Fibroblast of peridontal ligament (primary cell): ENCODE measurements around the gene KCTD13.
"Not testable (repeated sequence)": the region's sequence is repeated elsewhere in the genome, so short reads cannot be mapped to it uniquely, and the experiment has no call there.

ENCODE experiments used
- DNase-seq: peaks from one replicate; pipeline ENCODE4 v3.0.0-alpha.2; 2010; ENCODE audit errors: extremely low read depth

KCTD13 gene

DNA sequence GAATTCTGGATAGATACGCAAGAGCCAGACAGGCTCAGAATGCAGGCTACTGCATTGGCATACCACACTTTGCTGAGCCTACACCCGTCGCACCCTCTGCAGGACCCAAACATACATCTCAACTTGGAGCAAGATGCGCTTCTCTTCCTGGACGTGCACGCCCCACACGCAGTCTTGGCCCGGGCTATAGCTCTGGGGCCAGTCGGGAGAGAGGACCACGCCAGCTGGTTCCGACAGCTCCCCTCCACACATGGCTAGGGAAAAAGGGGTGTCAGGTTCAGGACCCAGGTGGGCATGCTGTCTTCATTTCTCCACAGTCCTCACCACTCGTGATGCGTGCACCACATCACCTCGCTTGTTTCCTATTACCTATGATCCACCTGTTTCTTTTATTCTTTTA is 47.9 kb downstream of the KCTD13 start:
- no peak for DNase-seq

DNA sequence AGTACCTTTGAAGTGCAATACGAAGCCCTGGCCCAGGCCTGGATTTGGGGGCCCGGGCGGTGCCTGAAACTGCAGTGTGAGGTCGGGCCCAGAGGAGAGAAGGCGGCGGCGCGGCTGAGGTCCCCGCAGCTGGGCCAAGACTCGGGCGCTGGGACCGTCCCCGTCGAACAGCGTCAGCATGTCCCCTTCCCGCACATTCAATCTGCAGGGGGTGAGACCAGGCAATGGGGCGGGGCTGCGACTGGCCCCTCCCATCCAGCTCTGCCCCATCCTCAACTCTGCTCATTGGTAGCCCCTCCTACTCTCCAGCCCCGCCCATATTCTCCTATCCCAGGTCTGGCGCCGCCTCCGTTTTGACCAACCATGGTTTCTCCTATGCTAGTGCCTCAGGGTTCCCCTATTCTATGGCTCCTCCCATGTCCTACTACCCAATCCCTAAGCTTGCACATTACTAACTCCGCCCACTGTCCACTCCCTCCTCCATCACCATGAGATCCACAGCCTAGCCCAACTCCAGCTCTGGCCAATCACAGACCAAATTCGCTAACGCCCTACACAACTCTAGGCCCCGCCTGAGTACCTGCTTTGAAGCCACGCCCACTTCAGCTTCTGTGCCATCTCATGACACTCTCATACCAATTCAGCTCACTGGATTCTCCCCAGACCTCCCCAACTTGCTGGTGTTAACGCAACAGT is 48.6 kb downstream of the KCTD13 start:
- no peak for DNase-seq

- DNase-seq = no peak
These were observed 49.3 kb downstream of the KCTD13 start for GRCh38 chr16:29876594-29877249.

DNA sequence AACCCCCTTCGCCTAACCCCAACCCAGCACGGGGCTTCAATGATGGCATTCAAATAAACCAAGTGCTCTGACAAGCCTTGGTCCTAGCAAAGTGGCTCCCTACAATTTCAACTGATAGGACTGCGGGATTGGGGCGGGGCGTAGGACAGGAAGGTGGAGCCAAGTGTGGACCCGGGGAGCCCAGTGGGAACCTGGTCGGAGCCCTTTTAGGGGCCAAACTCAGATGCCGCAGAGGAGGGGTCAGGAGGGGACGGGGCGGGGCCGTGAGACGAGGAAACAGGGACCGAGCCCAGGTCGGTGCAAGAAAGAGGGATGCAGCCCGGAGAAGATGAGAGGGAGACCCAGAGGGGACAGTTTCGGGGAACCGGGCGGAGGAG is 49.8 kb downstream of the KCTD13 start:
- no peak for DNase-seq

- no peak for DNase-seq
These were observed 50.8 kb downstream of the KCTD13 start for GRCh38 chr16:29875206-29875605.

DNA sequence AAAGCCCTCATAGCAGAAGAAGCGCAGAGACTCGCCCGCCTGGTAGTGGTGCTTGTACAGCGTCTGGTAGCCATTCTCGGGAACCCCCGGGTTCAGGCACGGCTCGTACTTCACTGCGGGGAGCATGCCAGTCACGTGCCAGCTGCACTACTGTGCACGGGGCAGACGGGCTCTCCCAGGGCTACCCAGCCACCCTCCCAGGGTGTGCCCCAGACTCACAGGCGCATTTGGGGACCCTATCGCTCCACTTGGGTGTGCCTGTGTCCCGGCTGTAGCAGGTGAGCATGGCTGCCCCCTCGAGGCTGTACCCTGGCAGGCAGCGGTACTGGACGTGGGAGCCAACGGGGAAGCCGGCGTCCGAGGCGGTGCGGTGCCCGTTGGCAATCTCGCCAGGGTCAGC is 52.7 kb downstream of the KCTD13 start:
- no peak for DNase-seq

DNA sequence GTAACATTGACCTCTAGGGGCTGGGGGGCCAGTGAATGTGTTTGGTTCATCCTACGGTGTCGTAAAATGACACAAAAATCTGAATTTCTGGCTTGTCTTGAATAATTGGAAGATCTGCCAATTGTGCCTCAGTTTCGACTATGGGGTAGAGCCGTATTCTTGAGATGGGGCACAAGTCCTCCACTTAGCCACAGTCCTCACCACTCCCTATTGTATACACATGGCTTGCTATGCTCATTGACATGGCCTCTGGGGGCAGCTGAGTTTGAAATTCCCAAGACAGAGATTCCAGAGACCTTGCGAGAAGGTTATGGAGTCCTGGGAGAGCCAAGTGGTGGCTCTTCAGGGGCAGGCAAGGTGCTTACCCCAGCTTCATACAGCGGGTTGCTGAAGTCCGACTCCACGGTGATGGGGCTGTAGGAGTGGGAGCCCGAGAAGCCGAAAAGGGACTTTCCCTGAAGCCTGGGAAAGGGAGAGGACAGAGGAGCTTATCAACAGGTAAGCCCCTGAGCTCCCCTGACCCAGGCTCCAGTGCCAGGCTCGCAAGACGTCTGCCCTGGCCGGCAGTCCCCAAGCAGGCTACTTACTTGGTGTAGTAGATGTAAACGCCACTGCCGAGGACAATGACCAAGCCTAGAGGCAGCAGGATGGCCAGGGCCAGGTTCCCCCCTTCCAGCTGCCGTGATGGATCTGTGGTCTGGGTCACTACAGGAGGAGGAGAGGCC is 54.0 kb downstream of the KCTD13 start:
- DNase-seq = no peak

DNA sequence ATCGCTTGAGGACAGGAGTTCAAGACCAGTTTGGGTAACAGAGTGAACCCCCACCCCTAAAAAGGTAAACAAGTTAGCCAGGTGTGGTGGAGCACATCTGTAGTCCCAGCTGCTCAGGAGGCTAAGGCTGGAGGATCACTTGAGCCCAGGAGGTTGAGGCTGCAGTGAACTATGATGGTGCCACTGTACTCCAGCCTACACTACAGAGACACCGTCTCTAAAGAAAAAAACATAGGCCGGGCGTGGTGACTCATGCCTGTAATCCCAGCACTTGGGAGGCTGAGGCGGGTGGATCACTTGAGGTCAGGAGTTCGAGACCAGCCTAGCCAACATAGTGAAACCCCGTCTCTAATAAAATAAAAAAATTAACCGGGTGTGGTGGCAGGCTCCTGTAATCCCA is 57.0 kb downstream of the KCTD13 start:
- DNase-seq = not testable (repeated sequence)

DNA sequence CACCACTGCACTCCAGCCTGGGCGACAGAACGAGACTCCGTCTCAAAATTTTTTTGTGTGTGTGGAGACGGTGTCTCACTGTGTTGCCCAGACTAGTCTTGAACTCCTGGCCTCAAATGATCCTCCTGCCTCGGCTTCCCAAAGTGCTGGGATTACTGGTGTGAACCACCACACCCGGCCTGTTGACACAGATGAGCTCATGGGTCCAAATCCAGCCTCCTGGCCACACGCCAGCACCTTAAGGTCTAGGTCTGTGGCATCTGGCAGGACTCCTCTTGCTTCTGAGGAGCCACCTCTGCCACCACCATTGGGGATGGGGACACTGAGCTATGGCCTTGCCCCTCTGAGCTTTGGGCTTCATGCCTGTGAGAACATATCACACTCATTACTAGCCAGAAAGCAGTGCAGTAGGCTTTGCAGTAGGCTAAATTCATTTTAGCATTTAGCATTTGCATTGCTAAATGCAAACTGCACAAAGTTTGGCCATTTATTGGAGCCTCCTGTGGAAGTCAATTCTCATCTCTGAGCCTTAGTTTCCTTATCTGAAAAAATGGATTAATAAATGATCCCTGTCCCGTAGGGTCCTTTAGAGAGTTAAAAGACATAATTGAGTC is 57.5 kb downstream of the KCTD13 start:
- DNase-seq = no peak

DNA sequence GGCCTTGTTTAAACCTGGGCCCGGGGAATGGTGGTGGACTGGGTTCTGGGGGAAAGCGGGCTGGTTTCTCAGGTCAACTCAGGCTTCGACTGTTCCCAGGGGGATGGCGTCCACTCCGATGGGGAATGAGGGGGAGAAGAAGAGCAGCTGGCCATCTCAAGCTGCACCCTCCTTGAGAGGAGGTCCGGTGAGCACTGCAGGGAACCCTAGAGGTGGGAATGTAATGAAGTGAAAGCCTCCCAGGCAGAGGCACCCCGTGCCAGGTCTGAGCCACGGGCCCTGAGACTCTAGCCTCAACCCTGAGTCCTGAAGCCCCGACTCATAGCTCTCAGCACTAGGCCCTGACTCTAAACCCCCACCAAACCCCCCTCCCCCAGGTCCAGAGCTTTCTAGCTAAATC is 61.8 kb downstream of the KCTD13 start:
- DNase-seq = no peak

DNA sequence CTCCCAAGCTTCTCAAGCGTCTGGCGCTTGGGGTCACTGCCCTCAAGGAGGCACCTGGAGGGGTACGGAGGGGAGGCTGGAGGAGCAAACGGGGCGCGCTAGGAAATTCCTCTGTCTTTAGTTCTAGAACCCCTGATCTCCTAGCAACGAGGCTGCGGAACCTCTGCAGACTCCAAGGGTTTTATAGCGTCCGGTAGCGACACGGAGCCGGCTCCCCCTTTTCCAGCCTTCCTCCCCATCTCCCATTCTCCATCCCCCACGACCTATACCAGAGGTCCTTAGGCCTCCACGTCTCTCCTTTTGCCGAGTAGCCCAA is 62.4 kb downstream of the KCTD13 start:
- DNase-seq = no peak

GRCh38 chr16:29862884-29863668 is 63.0 kb downstream of the KCTD13 start, which contains the start of gene CDIPT:
CDIPT (minus strand) TSS chr16:29863226; CDS start chr16:29862857, 369 bp downstream.
- DNase-seq = peak; percentile 98

- no peak for DNase-seq
These were observed 63.6 kb downstream of the KCTD13 start for GRCh38 chr16:29862383-29862883.

DNA sequence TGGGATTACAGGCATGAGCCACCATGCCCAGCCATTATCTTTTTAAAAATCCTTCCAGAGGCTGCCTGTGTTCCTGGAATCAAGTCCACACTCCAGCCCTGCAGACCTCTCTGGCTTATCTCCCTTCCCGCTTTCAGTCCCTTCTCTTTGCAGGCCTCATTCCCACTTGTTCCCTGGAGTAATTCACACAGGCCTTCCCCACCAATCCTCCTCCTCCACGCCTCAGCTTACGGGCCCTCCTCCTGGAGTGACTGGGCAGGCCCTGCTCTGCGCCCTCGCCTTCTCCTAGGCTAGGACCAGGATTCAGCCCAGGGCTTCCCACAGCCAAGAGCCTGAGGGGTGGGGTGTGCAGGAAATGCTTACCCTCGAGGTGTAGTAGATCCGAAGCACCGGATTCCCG is 65.8 kb downstream of the KCTD13 start:
- no peak for DNase-seq

GRCh38 chr16:29858974-29859373 is 67.1 kb downstream of the KCTD13 start:
- no peak for DNase-seq

GRCh38 chr16:29858149-29858849 is 67.7 kb downstream of the KCTD13 start:
- DNase-seq = no peak

DNA sequence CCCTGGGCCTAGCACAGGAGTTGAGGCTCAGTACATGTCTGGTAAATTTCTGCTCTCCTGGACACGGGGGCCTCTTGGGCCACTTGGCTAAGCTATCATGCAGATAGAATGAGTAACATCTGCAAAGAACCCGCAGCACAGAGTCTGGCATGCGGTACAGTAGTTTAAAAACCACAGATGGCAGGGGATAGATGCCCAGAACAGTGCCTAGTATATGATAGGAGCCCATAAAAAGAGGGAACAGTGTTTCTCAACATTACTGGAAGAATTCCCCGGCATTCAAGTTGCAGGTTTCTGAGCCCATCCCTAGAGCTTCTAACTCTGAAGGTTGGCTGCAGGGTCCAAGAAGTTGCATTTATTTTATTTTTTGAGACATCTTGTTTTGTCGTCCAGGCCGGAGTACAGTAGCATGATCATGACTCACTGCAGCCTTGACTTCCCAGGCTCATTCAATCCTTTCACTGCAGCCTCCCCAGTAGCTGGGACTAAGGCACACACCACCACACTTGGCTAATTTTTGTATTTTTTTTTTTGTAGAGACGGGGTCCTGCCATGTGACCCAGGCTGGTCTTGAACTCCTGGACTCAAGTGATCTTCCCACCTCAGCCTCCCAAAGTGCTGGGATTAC is 68.8 kb downstream of the KCTD13 start:
- peak; percentile 94 for DNase-seq
